KOPT-K1 (cell line): ENCODE data around the gene LHFPL2.

ENCODE experiments used
- H3K27ac ChIP-seq: fragments of 200-600 bp; sonication (generic); 2 replicates; pipeline ENCODE4 v1.5.1; 2016; ENCODE audit warnings: antibody characterized with exemption, mild to moderate bottlenecking, low read depth, low read length; ENCODE audit not compliant: poor library complexity, severe bottlenecking
- H3K36me3 ChIP-seq: fragments of 200-600 bp; sonication (generic); 2 replicates; pipeline ENCODE4 v1.5.1; 2017; ENCODE audit warnings: antibody characterized with exemption, mild to moderate bottlenecking, low read length, moderate library complexity; ENCODE audit not compliant: insufficient read depth
- H3K9me3 ChIP-seq: fragments of 200-600 bp; sonication (generic); 2 replicates; pipeline ENCODE4 v1.5.1; 2017; ENCODE audit warnings: antibody characterized with exemption, low read length, mild to moderate bottlenecking; ENCODE audit not compliant: insufficient read depth, poor library complexity, severe bottlenecking

The LHFPL2 gene

DNA sequence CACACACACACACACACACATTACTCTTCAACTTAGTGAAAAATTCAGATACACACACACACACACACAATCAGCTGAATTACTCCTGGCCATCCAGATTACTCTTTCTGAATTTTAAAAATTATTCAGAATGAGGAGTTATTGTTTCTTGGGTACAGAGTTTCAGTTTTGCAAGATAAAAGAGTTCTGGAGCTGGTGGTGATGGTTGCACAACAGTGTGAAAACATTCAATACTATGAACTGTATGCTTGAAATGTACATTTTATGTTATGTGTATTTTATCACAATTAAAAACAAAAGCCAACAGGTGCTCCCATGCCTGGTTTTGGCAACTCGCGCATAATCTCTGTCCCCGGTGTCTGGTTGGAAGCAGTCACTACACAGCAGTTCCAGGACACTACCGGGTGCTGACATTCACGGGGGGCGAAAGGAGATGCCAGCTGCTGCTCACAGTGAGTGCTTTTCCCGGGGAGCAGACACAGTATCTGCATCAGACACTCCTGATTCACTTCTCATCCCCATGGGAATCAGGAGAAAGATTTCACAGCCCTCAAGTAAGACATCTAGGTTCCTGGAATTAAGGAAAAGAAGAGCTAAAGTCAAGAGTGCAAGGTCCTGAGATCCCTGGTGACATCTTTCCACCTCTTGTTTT lies 55.7 kb downstream of the LHFPL2 start:
- Histone ChIP-seq H3K27ac (no peak overlapping the region), H3K9me3 (no peaks in the 10 kb centered on the region), H3K36me3 (no peaks in the 10 kb centered on the region)

DNA sequence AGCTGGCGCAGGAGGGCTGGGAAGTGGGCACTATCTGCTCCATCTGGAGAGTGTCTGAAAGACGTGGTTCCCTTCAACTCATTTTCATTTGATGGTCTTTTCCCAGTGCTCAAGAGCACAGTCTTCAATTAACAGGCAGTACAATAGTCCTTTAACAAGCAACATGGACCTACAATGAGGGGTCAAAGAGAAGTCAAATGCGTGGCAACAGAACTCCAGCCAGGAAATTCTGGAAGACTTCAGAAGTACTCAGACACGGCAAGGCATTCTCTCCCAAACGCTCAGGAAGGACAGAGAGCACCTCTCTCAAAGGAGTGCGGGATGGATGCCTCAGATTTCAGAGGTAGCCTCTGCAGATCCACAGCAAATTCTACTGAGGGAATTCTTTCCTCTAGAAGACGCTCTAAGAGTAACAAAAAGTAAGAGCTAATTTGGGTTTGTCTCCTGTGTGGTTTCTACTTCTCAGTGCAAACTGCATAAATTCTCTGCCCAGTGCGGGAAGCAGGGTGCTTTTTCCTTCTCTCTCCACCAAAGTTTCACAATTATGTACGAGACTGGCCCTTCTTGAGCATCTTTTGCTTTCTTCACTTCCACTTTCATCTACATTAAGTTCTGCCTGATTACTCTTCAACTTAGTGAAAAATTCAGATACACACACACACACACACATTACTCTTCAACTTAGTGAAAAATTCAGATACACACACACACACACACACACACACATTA lies 56.4 kb downstream of the LHFPL2 start:
- Histone ChIP-seq H3K27ac (no peak overlapping the region), H3K9me3 (no peaks in the 10 kb centered on the region), H3K36me3 (no peaks in the 10 kb centered on the region)

DNA sequence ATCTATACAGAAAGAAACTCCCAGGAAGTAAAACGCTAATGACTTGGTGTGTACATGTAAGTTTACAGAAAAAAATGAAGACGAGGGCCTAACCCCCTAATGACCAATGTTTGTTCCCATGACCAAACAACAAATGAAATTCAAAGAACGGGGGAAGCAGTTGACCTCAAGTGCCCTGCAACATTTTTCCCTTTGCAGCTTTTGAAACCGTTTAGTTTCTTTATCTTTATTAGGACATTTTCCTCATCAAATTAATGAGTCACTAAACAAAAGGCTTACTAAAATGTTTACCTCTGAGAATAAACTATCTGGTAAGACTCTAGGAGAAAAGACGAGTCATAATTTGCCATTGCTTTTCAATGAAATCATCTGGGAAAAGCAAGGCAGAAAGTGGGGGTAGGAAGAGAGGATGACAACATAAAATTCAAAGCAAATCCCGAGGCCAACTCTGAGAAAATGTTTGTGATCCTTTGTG lies 57.4 kb downstream of the LHFPL2 start:
- no peak overlapping the region for H3K27ac ChIP-seq
- no peaks in the 10 kb centered on the region for H3K36me3 ChIP-seq
- no peaks in the 10 kb centered on the region for H3K9me3 ChIP-seq

- no peaks in the 10 kb centered on the region for H3K9me3 ChIP-seq
Measured at GRCh38 chr5:78589923-78590322, 58.6 kb downstream of the LHFPL2 start.

DNA sequence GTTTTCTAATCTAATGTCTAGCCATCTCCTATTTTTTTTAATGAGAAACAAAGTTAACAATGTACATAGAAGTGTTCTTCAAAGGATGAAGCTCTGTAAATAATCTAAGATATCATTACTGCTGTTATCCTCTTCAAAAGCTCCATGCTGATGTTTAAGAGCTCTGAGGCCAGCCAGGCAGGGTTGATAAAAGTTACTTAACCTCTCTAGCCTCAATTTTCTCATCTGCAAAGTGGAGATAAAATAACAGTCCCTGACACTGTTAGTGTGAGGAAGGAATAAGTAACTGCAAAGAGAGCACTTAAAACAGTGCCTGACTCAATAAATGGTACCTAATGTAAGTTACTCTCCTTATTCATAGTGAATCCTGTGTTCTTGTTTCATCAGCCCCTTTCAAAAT lies 60.1 kb downstream of the LHFPL2 start:
- H3K9me3 ChIP-seq, result no peaks in the 10 kb centered on the region
- H3K27ac ChIP-seq, result no peak overlapping the region
- H3K36me3 ChIP-seq, result no peaks in the 10 kb centered on the region

More at GRCh38 chr5:78589923-78590322, 58.6 kb downstream of the LHFPL2 start:
- no peak overlapping the region for H3K27ac ChIP-seq
- H3K36me3 ChIP-seq, result no peaks in the 10 kb centered on the region

GRCh38 chr5:78587775-78588291 lies 60.7 kb downstream of the LHFPL2 start:
- Histone ChIP-seq H3K36me3 (no peaks in the 10 kb centered on the region), H3K9me3 (no peaks in the 10 kb centered on the region), H3K27ac (no peak overlapping the region)

DNA sequence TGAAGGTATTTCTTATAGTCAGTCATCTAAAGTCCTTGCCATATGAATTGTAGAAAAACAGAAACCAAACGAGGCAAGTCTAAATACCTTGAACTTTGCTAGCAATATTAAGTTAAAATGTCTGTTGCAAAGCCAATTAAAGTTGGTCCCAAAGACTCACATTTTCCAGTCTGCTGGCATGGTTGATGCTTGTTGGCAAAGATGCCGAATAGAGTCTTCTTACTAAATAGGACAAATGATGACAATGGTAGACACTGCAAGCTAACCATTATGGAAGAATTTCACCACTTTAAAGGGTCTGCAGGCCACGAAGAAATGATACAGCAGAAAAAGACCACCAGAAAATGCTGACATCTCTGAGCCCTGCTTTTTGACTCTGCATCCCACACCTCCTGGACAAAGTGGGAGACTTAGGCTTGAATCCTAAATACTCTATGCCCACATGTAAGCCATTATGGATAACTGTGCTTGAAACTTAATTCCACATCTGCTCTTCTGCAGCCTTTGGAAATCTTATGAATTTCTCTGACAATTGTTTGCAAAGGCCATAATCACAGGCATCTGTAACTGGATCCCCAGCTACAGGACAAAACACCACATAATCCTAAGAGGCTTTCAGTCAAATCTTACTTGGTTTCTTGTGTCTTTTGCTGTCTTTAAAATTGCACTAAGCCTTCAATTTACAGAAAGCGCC lies 61.3 kb downstream of the LHFPL2 start:
- Histone ChIP-seq H3K9me3 (no peaks in the 10 kb centered on the region), H3K36me3 (no peaks in the 10 kb centered on the region), H3K27ac (no peak overlapping the region)

DNA sequence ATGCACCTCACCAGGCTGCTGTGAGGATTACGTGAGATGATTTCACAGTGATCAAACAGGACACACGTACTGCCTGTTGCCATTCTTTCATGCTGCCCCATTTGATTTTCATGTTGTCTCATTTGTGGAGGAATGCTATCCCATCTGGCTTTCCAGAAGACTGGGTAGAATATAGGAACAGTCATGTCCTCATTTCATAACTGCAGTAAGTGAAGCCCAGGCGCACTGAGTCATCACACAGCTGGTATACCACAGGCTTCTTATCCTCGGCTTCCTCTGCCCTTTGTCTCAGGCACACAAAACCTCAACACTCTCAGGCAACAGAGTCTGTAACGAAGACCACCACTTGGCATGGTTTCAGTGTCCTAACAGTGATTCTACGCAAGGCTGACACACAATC lies 62.3 kb downstream of the LHFPL2 start:
- H3K27ac ChIP-seq, result no peak overlapping the region
- no peaks in the 10 kb centered on the region for H3K9me3 ChIP-seq
- H3K36me3 ChIP-seq, result no peaks in the 10 kb centered on the region

DNA sequence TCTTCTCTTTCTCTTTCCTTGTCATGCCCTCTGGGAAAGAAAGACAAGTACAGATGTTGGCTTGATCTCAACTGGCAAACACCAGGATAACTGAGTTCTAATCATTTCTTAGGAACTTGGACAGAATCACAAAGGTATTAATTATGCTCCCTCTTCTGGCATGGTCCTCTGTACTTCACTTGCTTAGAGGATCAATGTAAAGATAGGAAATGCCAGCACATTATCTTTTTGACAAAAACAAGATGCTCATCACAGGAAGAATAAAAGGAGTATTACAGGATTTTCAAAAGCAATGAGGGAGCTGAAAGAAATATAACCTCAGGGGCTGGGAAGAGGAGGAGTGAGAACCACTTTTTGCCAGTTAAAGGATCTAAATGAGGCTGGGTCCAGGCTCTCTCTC lies 70.6 kb downstream of the LHFPL2 start:
- H3K9me3 ChIP-seq, result no peaks in the 10 kb centered on the region
- no peak overlapping the region for H3K27ac ChIP-seq

GRCh38 chr5:78577071-78577807 lies 71.3 kb downstream of the LHFPL2 start:
- Histone ChIP-seq H3K36me3 (no peaks in the 10 kb centered on the region), H3K9me3 (no peaks in the 10 kb centered on the region), H3K27ac (no peak overlapping the region)

More for the DNA sequence above, 70.6 kb downstream of the LHFPL2 start:
- no peaks in the 10 kb centered on the region for H3K36me3 ChIP-seq

DNA sequence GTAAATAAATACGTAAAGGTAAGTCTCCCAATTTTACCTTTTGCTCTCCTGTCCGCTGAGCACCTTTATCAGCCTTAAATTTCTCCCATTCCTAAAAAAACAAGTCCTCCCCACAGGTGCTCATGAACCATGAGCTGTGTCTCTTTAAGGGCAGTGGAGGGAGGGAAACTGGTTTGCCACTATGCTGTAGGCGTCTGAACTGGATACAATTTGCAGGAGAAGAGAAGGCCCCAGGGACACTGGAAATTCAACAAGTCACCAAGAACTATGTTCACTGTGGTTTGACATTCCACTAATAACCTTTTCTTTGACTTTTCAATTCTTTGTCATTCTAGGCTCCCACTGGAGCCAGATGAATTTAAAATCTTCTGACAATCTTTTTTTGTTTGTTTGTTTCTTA lies 72.2 kb downstream of the LHFPL2 start:
- no peaks in the 10 kb centered on the region for H3K9me3 ChIP-seq
- H3K27ac ChIP-seq, result no peak overlapping the region
- H3K36me3 ChIP-seq, result no peaks in the 10 kb centered on the region

DNA sequence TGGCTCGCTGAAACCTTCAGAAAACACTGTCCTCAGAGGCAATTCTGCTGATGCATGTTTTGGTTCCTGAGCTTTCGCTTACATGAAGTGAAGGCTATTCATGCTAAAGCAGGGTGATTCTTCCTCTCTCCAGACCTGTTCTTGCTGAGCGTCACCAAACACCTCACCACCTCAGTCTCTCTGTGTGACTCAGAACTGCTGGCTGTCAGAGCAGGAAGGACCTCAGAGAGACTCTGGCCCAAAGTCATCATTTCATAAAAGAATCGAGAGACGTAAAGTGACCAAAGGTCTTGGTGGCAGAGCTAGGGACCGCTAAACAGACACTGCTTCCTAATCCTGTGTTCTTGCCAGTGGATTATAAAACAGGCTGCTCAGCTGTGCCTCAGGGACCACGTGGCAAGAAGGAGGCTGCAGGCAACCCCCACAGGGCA lies 73.8 kb downstream of the LHFPL2 start:
- H3K9me3 ChIP-seq, result no peaks in the 10 kb centered on the region
- no peak overlapping the region for H3K27ac ChIP-seq
- H3K36me3 ChIP-seq, result no peaks in the 10 kb centered on the region

DNA sequence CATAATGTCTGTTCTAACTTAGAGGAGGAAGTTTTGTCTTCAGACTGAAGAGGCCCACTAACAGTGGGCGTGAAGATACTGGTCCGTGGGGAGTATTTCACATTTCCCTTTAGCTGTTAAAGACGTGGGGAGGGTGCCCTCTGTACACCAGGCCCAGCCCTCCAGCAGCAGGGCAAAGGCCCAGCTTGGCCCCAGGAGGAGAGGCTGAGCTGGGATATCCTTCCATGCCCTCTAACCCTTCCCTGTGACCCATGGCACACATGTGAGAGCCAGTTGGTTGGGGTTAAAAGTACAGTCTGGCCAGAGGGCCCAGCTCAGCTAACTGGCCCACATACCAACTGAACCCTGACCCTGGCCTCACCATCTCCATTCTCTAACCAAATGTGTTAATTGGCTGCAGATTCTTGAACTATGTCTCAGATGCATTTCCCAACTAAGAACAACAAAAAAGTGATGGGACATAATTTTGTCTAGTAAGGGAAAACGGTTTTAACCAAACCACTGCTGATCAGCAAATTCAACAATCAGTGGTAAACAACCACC lies 74.4 kb downstream of the LHFPL2 start:
- H3K27ac ChIP-seq, result no peak overlapping the region
- no peaks in the 10 kb centered on the region for H3K36me3 ChIP-seq
- no peaks in the 10 kb centered on the region for H3K9me3 ChIP-seq

GRCh38 chr5:78573318-78573717 lies 75.3 kb downstream of the LHFPL2 start:
- no peaks in the 10 kb centered on the region for H3K36me3 ChIP-seq
- H3K9me3 ChIP-seq, result no peaks in the 10 kb centered on the region
- H3K27ac ChIP-seq, result no peak overlapping the region
